Measurements from ENCODE around the gene SORBS1. TPM values are rescaled to one million over a fixed set of nuclear protein-coding genes. Genes with fewer than 3 reads are reported as not detected.

SORBS1 gene
- total RNA-seq, 1 donor from 2014 or later = 16.1 TPM

GRCh38 chr10:95413588-95413987 lies 147.6 kb downstream of the SORBS1 start:
- H4K20me1 ChIP-seq (ENCODE audit: low read depth) = no peaks in the 10 kb centered on the region
- H3K27me3 Mint-ChIP-seq (ENCODE audit: insufficient read depth, low read depth) = no peaks in the 10 kb centered on the region
- no peak overlapping the region for H3K4me3 Mint-ChIP-seq
- H3F3A ChIP-seq (ENCODE audit: low read depth) = no peaks in the 10 kb centered on the region
- no peaks in the 10 kb centered on the region for H3K27me3 ChIP-seq
- H3K9me3 ChIP-seq (ENCODE audit: low read depth) = no peaks in the 10 kb centered on the region
- no peak overlapping the region for H3K9ac ChIP-seq
- H3K27ac Mint-ChIP-seq = no peak overlapping the region
- H3K79me2 ChIP-seq (ENCODE audit: low read depth) = no peaks in the 10 kb centered on the region
- H3K4me1 ChIP-seq = peaks cover 34% of the 10 kb centered on the region
- H2AFZ ChIP-seq (replicated peaks) = no peak overlapping the region
- H3K4me3 ChIP-seq = no peak overlapping the region
- no peak for DNase-seq (ENCODE audit: low spot score)
- TF ChIP-seq EZH2 (IDR thresholded peaks at IDR 0.05) (no peak), EZH2phosphoT487 (IDR thresholded peaks at IDR 0.05) (no peak), CTCF (IDR thresholded peaks at IDR 0.05) (no peak)
- no peaks in the 10 kb centered on the region for H3K36me3 ChIP-seq
- no peak overlapping the region for H3K27ac ChIP-seq
- peaks cover 7% of the 10 kb centered on the region for H3K36me3 Mint-ChIP-seq
- no peak overlapping the region for H3K4me2 ChIP-seq
- H3K9me3 Mint-ChIP-seq = no peaks in the 10 kb centered on the region
- H3K4me1 Mint-ChIP-seq = peaks cover 35% of the 10 kb centered on the region

GRCh38 chr10:95411635-95412034 lies 149.5 kb downstream of the SORBS1 start:
- Histone ChIP-seq H3K4me2 (no peak overlapping the region), H3K9me3 (ENCODE audit: low read depth) (no peaks in the 10 kb centered on the region), H4K20me1 (ENCODE audit: low read depth) (no peaks in the 10 kb centered on the region), H3K36me3 (no peaks in the 10 kb centered on the region), H3K4me1 (peaks cover 35% of the 10 kb centered on the region), H2AFZ (replicated peaks) (no peak overlapping the region), H3K9ac (no peak overlapping the region), H3F3A (ENCODE audit: low read depth) (no peaks in the 10 kb centered on the region), H3K27ac (no peak overlapping the region), H3K4me3 (no peak overlapping the region), H3K79me2 (ENCODE audit: low read depth) (no peaks in the 10 kb centered on the region), H3K27me3 (no peaks in the 10 kb centered on the region)
- TF ChIP-seq EZH2 (IDR thresholded peaks at IDR 0.05) (no peak), CTCF (IDR thresholded peaks at IDR 0.05) (no peak), EZH2phosphoT487 (IDR thresholded peaks at IDR 0.05) (no peak)
- Mint-ChIP-seq H3K27me3 (ENCODE audit: insufficient read depth, low read depth) (no peaks in the 10 kb centered on the region), H3K9me3 (no peaks in the 10 kb centered on the region), H3K36me3 (peaks cover 7% of the 10 kb centered on the region), H3K4me1 (peaks cover 39% of the 10 kb centered on the region), H3K4me3 (no peak overlapping the region), H3K27ac (no peak overlapping the region)
- DNase-seq (ENCODE audit: low spot score) = peak; percentile 45

GRCh38 chr10:95408983-95409873 lies 151.9 kb downstream of the SORBS1 start:
- Mint-ChIP-seq H3K9me3 (no peaks in the 10 kb centered on the region), H3K27me3 (ENCODE audit: insufficient read depth, low read depth) (no peaks in the 10 kb centered on the region), H3K4me1 (peaks cover 30% of the 10 kb centered on the region), H3K27ac (peak overlapping the region; percentile 40), H3K36me3 (peaks cover 3% of the 10 kb centered on the region), H3K4me3 (no peak overlapping the region)
- Histone ChIP-seq H3K27me3 (no peaks in the 10 kb centered on the region), H3K4me3 (no peak overlapping the region), H3K4me2 (peak overlapping the region; percentile 16), H3K36me3 (no peaks in the 10 kb centered on the region), H3K27ac (no peak overlapping the region), H3F3A (ENCODE audit: low read depth) (no peaks in the 10 kb centered on the region), H3K79me2 (ENCODE audit: low read depth) (no peaks in the 10 kb centered on the region), H3K4me1 (peaks cover 22% of the 10 kb centered on the region), H4K20me1 (ENCODE audit: low read depth) (no peaks in the 10 kb centered on the region), H2AFZ (replicated peaks) (no peak overlapping the region), H3K9me3 (ENCODE audit: low read depth) (no peaks in the 10 kb centered on the region), H3K9ac (no peak overlapping the region)
- TF ChIP-seq EZH2 (IDR thresholded peaks at IDR 0.05) (no peak), EZH2phosphoT487 (IDR thresholded peaks at IDR 0.05) (no peak), CTCF (IDR thresholded peaks at IDR 0.05) (no peak)
- peak; percentile 29 for DNase-seq (ENCODE audit: low spot score)

Data from neural progenitor cell (in vitro differentiated cells).